ENCODE results near the gene SEMA4D.

DNA sequence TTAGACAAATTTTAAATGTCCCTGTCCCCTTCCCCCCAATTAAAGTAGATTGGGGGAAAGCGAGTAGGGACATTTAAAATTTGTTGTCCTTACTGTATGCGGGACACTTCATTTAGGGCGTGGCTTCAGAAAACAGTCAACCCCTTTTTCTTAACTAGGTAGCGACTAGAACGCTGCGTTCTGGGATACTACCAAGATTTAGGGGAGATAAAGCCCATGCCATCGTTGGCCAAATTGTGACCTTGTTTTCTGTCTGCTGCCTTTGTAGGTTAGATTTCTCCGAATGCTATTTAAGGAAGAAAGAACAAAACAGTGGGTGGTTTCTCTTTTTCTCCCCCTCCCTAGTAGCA lies 185.7 kb downstream of the SEMA4D start:
- TF ChIP-seq, protein P1, sequence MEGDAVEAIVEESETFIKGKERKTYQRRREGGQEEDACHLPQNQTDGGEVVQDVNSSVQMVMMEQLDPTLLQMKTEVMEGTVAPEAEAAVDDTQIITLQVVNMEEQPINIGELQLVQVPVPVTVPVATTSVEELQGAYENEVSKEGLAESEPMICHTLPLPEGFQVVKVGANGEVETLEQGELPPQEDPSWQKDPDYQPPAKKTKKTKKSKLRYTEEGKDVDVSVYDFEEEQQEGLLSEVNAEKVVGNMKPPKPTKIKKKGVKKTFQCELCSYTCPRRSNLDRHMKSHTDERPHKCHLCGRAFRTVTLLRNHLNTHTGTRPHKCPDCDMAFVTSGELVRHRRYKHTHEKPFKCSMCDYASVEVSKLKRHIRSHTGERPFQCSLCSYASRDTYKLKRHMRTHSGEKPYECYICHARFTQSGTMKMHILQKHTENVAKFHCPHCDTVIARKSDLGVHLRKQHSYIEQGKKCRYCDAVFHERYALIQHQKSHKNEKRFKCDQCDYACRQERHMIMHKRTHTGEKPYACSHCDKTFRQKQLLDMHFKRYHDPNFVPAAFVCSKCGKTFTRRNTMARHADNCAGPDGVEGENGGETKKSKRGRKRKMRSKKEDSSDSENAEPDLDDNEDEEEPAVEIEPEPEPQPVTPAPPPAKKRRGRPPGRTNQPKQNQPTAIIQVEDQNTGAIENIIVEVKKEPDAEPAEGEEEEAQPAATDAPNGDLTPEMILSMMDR (IDR thresholded peaks at IDR 0.05), result no peak
- TF ChIP-seq POLR2A (IDR thresholded peaks at IDR 0.05), result no peak

Measured in uterus (tissue), 2 donors.